PC-9 (cell line): ENCODE measurements around the gene YBX1. TPM values are rescaled to one million over a fixed set of nuclear protein-coding genes. Genes with fewer than 3 reads are reported as not detected.
A peak's percentile ranks its signal among the peaks of the same experiment; 100 is the strongest.

Experiments
- BruUV-seq: library from RNA; stranded (reverse); fragments of 400-500 nt; replicated peaks from 2 replicates; lab custom pipeline; 2021; lab: Mats Ljungman, UMichigan
- CTCF ChIA-PET: fragments of 300-600 bp; sonication (Branson Sonifier 250); formaldehyde crosslinking; loops from one replicate; lab custom pipeline; 2022; ENCODE audit warnings: antibody characterized with exemption; lab: Charles Lee
- POLR2A ChIA-PET: fragments of 300-600 bp; sonication (Branson Sonifier 250); formaldehyde crosslinking; loops from one replicate; lab custom pipeline; 2022; ENCODE audit warnings: antibody characterized with exemption; ENCODE audit not compliant: unreplicated experiment; lab: Charles Lee
- DNase-seq, 2 experiments: peaks; one replicate each; pipeline versions ENCODE4 v3.0.0 to v3.0.0-alpha.2; 2015 to 2022; ENCODE audit warnings: mixed read lengths in 1 of 2
- H2AFZ ChIP-seq: fragments of 200-600 bp; sonication (generic); 2 replicates; pipeline ENCODE4 v1.8.1; 2017; ENCODE audit warnings: antibody characterized with exemption
- H3F3A ChIP-seq: fragments of 200-600 bp; sonication (generic); 2 replicates; pipeline ENCODE4 v1.8.1; 2017; ENCODE audit warnings: antibody characterized with exemption, mild to moderate bottlenecking, low read depth; ENCODE audit not compliant: insufficient read depth
- H3K27ac ChIP-seq: fragments of 200-600 bp; sonication (generic); 2 replicates; pipeline ENCODE4 v1.6.1; 2016; ENCODE audit warnings: mixed run types
- H3K27me3 ChIP-seq: fragments of 200-600 bp; sonication (generic); 2 replicates; pipeline ENCODE4 v1.6.1; 2016; ENCODE audit warnings: low read depth, mixed run types; ENCODE audit not compliant: insufficient read depth
- H3K36me3 ChIP-seq: fragments of 200-600 bp; sonication (generic); 2 replicates; pipeline ENCODE4 v1.6.1; 2016; ENCODE audit warnings: low read depth, mixed run types
- H3K4me1 ChIP-seq: fragments of 200-600 bp; sonication (generic); replicated peaks from 2 replicates; pipeline ENCODE4 v1.6.1; 2016; ENCODE audit warnings: mixed run types; ENCODE audit not compliant: insufficient read depth
- H3K4me2 ChIP-seq: fragments of 200-600 bp; sonication (generic); 2 replicates; pipeline ENCODE4 v1.6.1; 2017; ENCODE audit warnings: mixed run types
- H3K4me3 ChIP-seq: fragments of 200-600 bp; sonication (generic); 2 replicates; pipeline ENCODE4 v1.6.1; 2016; ENCODE audit warnings: mixed run types
- H3K79me2 ChIP-seq: fragments of 200-600 bp; sonication (generic); 2 replicates; pipeline ENCODE4 v1.6.1; 2017; ENCODE audit warnings: low read depth, mixed run types
- H3K9me2 ChIP-seq: fragments of 200-600 bp; sonication (generic); 2 replicates; pipeline ENCODE4 v1.8.1; 2017; ENCODE audit warnings: mild to moderate bottlenecking; ENCODE audit not compliant: insufficient read depth
- H3K9me3 ChIP-seq: fragments of 200-600 bp; sonication (generic); 2 replicates; pipeline ENCODE4 v1.8.1; 2016; ENCODE audit warnings: low read depth; ENCODE audit not compliant: insufficient read depth
- H4K20me1 ChIP-seq: fragments of 200-600 bp; sonication (generic); 2 replicates; pipeline ENCODE4 v1.8.1; 2017; ENCODE audit not compliant: insufficient read depth
- EZH2 ChIP-seq: fragments of 200-600 bp; sonication (generic); IDR thresholded peaks from 2 replicates; pipeline ENCODE4 v1.8.0; 2017; ENCODE audit warnings: antibody characterized with exemption, low read depth
- intact Hi-C: fragments of 100-400 bp; cut with micrococcal nuclease; formaldehyde crosslinking; loops from one replicate; pipeline ENCODE4 v1.10.0; 2022; ENCODE audit not compliant: unreplicated experiment
- total RNA-seq: library from RNA; stranded (reverse); gene quantifications from 2 replicates; pipeline ENCODE4 v1.2.3, GENCODE V29; 2021
- TF ChIP-seq, protein P1 (sequence below): fragments of 200-600 bp; sonication (generic); conservative IDR thresholded peaks from 2 replicates; pipeline ENCODE4 v1.6.1; 2017; ENCODE audit warnings: mixed run types, antibody characterized with exemption, mild to moderate bottlenecking, moderate library complexity

YBX1 gene
- total RNA-seq, 1 experiment from 2014 or later, result 1,130 TPM

DNA sequence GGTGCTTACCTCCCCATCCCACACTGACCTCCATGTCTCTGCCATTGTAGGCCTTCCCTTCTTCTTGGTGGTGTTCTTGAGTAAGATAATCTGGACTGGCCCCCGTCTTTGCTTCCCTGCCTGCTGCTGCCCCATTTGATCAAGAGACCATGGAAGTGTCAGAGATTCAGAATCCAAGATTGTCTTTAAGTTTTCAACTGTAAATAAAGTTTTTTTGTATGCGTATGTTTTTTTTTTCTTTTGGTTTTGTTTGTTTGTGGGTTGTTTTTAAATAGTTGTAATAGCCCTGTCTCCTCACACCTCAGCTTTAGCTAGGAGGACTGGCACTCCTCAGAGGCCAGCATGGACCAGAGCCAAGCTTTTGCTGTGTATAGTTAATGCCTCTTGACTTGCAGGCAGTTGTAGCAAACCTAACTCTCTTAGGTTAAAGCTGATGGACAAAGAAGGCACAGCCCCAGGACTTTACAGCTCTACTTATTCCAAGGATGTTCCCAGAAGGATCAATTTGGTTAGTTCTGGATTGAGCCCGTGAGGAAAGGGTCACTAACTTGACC lies 5.6 kb upstream of the YBX1 start:
- no peak for TF ChIP-seq EZH2
- TF ChIP-seq, protein P1, sequence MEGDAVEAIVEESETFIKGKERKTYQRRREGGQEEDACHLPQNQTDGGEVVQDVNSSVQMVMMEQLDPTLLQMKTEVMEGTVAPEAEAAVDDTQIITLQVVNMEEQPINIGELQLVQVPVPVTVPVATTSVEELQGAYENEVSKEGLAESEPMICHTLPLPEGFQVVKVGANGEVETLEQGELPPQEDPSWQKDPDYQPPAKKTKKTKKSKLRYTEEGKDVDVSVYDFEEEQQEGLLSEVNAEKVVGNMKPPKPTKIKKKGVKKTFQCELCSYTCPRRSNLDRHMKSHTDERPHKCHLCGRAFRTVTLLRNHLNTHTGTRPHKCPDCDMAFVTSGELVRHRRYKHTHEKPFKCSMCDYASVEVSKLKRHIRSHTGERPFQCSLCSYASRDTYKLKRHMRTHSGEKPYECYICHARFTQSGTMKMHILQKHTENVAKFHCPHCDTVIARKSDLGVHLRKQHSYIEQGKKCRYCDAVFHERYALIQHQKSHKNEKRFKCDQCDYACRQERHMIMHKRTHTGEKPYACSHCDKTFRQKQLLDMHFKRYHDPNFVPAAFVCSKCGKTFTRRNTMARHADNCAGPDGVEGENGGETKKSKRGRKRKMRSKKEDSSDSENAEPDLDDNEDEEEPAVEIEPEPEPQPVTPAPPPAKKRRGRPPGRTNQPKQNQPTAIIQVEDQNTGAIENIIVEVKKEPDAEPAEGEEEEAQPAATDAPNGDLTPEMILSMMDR, result no peak
- peaks cover 17% of the 10 kb centered on the region for H3K79me2 ChIP-seq
- no peaks in the 10 kb centered on the region for H4K20me1 ChIP-seq
- 0 out of 2 replicates have a peak, but pooled peaks cover 3% of the 10 kb centered on the region for H3F3A ChIP-seq
- no peak overlapping the region for H3K4me3 ChIP-seq
- no peak overlapping the region for H3K4me2 ChIP-seq
- no peak overlapping the region for H2AFZ ChIP-seq
- POLR2A ChIA-PET, result interaction anchor here (0.7 kb wide), 1 partner anchor 215 kb away, joined by 5 read pairs; no protein-coding TSS in a partner anchor
- no peaks in the 10 kb centered on the region for H3K9me2 ChIP-seq
- H3K36me3 ChIP-seq, result no peaks in the 10 kb centered on the region
- H3K4me1 ChIP-seq, result peaks cover 10% of the 10 kb centered on the region
- no peaks in the 10 kb centered on the region for H3K9me3 ChIP-seq
- no TSS peak for BruUV-seq
- intact Hi-C loops, result no loop called here
- H3K27ac ChIP-seq, result no peak overlapping the region
- CTCF ChIA-PET, result interaction anchor here (0.5 kb wide), 1 partner anchor 332 kb away, joined by 4 read pairs; no protein-coding TSS in a partner anchor
- DNase-seq, result no peak
- no peaks in the 10 kb centered on the region for H3K27me3 ChIP-seq

GRCh38 chr1:42679364-42679983 lies 2.7 kb upstream of the YBX1 start:
- H4K20me1 ChIP-seq, result peaks cover 14% of the 10 kb centered on the region
- no peak for DNase-seq
- intact Hi-C loops, result no loop called here
- no peak overlapping the region for H3K4me2 ChIP-seq
- H3K4me3 ChIP-seq, result no peak overlapping the region
- POLR2A ChIA-PET, result interaction anchor here (0.6 kb wide), 1 partner anchor 87 kb away, joined by 4 read pairs; the partner anchor contains the start of genes C1orf50 and P3H1
- no peak overlapping the region for H3K27ac ChIP-seq
- TF ChIP-seq, protein P1, result no peak
- TF ChIP-seq EZH2, result no peak
- H3K9me2 ChIP-seq, result no peaks in the 10 kb centered on the region
- peaks cover 6% of the 10 kb centered on the region; the same call in 1 of the 2 replicates for H3F3A ChIP-seq
- CTCF ChIA-PET, result no interaction called here
- H2AFZ ChIP-seq, result no peak overlapping the region
- no peaks in the 10 kb centered on the region for H3K9me3 ChIP-seq
- H3K79me2 ChIP-seq, result peaks cover 35% of the 10 kb centered on the region
- peaks cover 9% of the 10 kb centered on the region; the same call in 1 of the 2 replicates for H3K36me3 ChIP-seq
- peaks cover 16% of the 10 kb centered on the region for H3K4me1 ChIP-seq
- H3K27me3 ChIP-seq, result no peaks in the 10 kb centered on the region
- BruUV-seq, result no TSS peak

DNA sequence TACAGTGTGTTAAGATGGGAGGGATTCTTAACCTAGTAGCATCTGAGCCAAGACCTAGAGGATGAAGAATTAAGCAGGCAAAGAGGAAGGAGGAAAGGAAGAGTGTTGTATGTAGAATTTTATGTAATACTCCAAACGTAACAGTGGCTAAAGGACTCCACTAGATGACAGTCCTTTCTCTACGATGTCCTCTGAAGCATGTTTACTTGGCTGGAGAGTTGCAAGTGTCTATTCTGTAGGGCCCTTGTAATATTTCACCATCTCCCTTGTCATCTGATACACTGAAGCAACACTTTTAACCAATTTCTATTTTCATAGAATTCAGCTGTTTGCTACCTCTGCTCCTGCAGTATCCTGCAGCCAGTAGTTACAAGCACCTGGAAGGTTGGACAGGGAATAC lies 2.2 kb upstream of the YBX1 start:
- Histone ChIP-seq H3K27ac (no peak overlapping the region), H3K9me2 (no peaks in the 10 kb centered on the region), H3K4me2 (peak overlapping the region; percentile 91), H3K79me2 (peaks cover 41% of the 10 kb centered on the region), H4K20me1 (peaks cover 20% of the 10 kb centered on the region), H2AFZ (no peak overlapping the region), H3K4me3 (peak overlapping the region; percentile 93; the same call in 1 of the 2 replicates), H3K4me1 (peaks cover 22% of the 10 kb centered on the region), H3K9me3 (no peaks in the 10 kb centered on the region), H3K27me3 (no peaks in the 10 kb centered on the region), H3F3A (peaks cover 6% of the 10 kb centered on the region; the same call in 1 of the 2 replicates), H3K36me3 (peaks cover 14% of the 10 kb centered on the region; the same call in 1 of the 2 replicates)
- TF ChIP-seq, protein P1, result no peak
- TF ChIP-seq EZH2, result no peak
- DNase-seq, result no peak
- POLR2A ChIA-PET, result interaction anchor here (0.6 kb wide), 2 partner anchors 10 to 87 kb away, joined by 4 to 6 read pairs; partner anchors contain the start of genes C1orf50 and P3H1
- BruUV-seq, result no TSS peak
- intact Hi-C loops, result loop anchor here (5.0 to 10.0 kb wide), 2 partner anchors 103 to 345 kb away; partner anchors contain the start of gene FOXJ3
- CTCF ChIA-PET, result no interaction called here
